Limb (tissue), 2 donors: ENCODE results near the gene SLC34A2.
"Not testable (repeated sequence)": the region's sequence is repeated elsewhere in the genome, so short reads cannot be mapped to it uniquely, and the experiment has no call there.

Experiments
- DNase-seq, 2 donors: peaks; one replicate each; pipeline ENCODE4 v3.0.0-alpha.2; 2016; ENCODE audit errors: extremely low spot score in 2 of 2

Gene SLC34A2

GRCh38 chr4:25658777-25659176 is 3.1 kb downstream of the SLC34A2 start:
- DNase-seq, result no peak

GRCh38 chr4:25661441-25661840 is 5.8 kb downstream of the SLC34A2 start:
- DNase-seq, result not testable (repeated sequence)

- DNase-seq, result no peak
Measured at GRCh38 chr4:25662306-25662705, 6.7 kb downstream of the SLC34A2 start.

- peak; percentile 24 to 60 for DNase-seq
Measured at GRCh38 chr4:25663781-25664180, 8.1 kb downstream of the SLC34A2 start.

GRCh38 chr4:25666031-25666630 is 10.5 kb downstream of the SLC34A2 start:
- DNase-seq, result no peak

- no peak for DNase-seq
Measured at GRCh38 chr4:25667931-25668557, 12.4 kb downstream of the SLC34A2 start.

- no peak for DNase-seq
Measured at GRCh38 chr4:25670991-25671390, 15.3 kb downstream of the SLC34A2 start.

- no peak for DNase-seq
Measured at GRCh38 chr4:25672756-25673155, 17.1 kb downstream of the SLC34A2 start.

GRCh38 chr4:25674386-25674785 is 18.7 kb downstream of the SLC34A2 start:
- DNase-seq, result no peak

- no peak for DNase-seq
Measured at GRCh38 chr4:25676221-25676620, 20.6 kb downstream of the SLC34A2 start.

GRCh38 chr4:25677157-25677556 is 21.5 kb downstream of the SLC34A2 start:
- no peak for DNase-seq

GRCh38 chr4:25677943-25678342 is 22.3 kb downstream of the SLC34A2 start:
- DNase-seq, result no peak

GRCh38 chr4:25687773-25688172 is 32.1 kb downstream of the SLC34A2 start:
- no peak for DNase-seq

GRCh38 chr4:25694466-25694865 is 38.8 kb downstream of the SLC34A2 start:
- DNase-seq, result no peak

- no peak for DNase-seq
Measured at GRCh38 chr4:25696409-25696808, 40.8 kb downstream of the SLC34A2 start.

- DNase-seq, result no peak
Measured at GRCh38 chr4:25697516-25697915, 41.9 kb downstream of the SLC34A2 start.

- no peak for DNase-seq
Measured at GRCh38 chr4:25700661-25701060, 45.0 kb downstream of the SLC34A2 start.

- peak; percentile 6 to 37 for DNase-seq
Measured at GRCh38 chr4:25702848-25703247, 47.2 kb downstream of the SLC34A2 start.

- DNase-seq, result no peak
Measured at GRCh38 chr4:25703731-25704388, 48.2 kb downstream of the SLC34A2 start.

GRCh38 chr4:25704516-25704915 is 48.9 kb downstream of the SLC34A2 start:
- no peak for DNase-seq

GRCh38 chr4:25710637-25711036 is 55.0 kb downstream of the SLC34A2 start:
- no peak for DNase-seq

- DNase-seq, result no peak
Measured at GRCh38 chr4:25712611-25713010, 57.0 kb downstream of the SLC34A2 start.

GRCh38 chr4:25713812-25714211 is 58.2 kb downstream of the SLC34A2 start:
- DNase-seq, result no peak
